Stimulated activated CD4-positive, alpha-beta T cell treated with anti-CD3 and anti-CD28 coated beads, TNF-alpha, amount 100 ng/mL, for 48 hours (primary cell): Measurements from ENCODE around the gene ASPN.
"Not testable (repeated sequence)": the region's sequence is repeated elsewhere in the genome, so short reads cannot be mapped to it uniquely, and the experiment has no call there.

Source experiments
- DNase-seq, 3 donors: peaks; one replicate each; pipeline ENCODE4 v3.0.0-alpha.2; 2020; ENCODE audit warnings: low read depth in 3 of 3

Gene ASPN

DNA sequence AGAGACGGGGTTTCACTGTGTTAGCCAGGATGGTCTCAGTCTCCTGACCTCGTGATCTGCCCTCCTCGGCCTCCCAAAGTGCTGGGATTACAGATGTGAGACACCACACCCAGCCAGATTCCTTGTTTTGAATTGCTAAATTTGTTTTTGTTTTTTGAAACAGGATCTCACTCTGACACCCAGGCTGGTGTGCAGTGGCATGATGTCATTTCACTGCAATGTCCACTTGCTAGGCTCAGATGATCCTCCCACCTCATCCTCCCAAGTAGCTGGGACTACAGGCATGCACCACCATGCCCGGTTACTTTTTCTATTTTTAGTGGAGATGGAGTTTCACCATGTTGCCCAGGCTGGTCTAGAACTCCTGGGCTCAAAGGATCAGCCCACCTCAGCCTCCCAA lies 71.1 kb downstream of the ASPN start:
- DNase-seq: not testable (repeated sequence)

- DNase-seq: no peak
Measured at GRCh38 chr9:92408747-92409478, 73.4 kb downstream of the ASPN start.

DNA sequence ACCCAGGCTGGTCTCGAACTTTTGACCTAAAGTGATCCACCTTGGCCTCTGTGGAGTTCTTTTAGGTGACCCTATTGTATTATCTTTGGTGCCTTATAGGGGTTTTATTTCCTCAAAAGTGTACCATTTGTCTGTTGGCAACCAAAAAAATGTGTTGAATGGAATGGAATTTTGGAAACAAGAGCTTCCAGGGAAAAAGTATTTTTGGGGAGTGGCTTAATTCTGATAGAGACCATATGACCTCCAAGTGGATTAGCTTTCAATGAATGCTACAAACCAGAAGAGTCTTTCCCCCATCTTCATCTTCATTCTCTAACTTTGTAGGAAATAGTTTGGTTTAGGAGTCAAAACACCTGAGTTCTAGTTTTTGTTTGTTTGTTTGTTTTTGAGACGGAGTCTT lies 74.5 kb downstream of the ASPN start:
- no peak for DNase-seq

- no peak for DNase-seq
Measured at GRCh38 chr9:92406477-92406876, 75.8 kb downstream of the ASPN start.
